Measurements from ENCODE around the gene NEIL3.
"Not testable (repeated sequence)": the region's sequence is repeated elsewhere in the genome, so short reads cannot be mapped to it uniquely, and the experiment has no call there.

The NEIL3 gene

DNA sequence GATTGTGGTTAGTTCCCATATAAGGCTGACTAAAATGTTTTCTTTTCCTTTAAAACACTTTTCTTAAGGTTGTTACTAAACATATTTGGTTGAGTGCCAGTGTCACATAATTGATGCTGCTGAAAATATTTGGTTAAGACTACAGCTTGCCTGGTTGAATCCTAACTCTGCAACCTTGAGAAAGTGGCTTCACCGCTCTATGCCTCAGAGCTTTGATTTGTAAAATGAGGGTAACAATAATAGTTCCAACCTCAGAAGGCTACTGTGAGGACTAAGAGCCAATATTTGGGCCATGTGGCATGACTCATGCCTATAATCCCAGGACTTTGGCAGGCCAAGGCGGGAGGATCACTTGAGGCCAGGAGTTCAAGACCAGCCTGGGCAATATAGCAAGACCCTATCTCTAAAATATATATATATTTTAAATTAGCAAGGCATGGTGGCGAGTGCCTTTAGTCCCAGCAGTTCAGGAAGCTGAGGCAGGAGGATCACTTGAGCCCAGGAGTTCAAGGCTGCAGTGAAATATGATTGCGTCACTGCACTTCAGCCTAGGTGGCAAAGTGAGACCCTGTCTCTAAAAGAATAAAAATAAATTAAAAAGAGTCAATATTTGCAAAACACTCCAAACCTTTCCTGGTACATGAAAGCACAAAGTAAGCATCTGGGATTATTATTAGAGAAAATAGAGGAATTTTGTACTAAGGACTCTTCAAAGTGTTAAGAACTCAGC, 7.1 kb upstream of the NEIL3 start:
- DNase-seq, result no peak

DNA sequence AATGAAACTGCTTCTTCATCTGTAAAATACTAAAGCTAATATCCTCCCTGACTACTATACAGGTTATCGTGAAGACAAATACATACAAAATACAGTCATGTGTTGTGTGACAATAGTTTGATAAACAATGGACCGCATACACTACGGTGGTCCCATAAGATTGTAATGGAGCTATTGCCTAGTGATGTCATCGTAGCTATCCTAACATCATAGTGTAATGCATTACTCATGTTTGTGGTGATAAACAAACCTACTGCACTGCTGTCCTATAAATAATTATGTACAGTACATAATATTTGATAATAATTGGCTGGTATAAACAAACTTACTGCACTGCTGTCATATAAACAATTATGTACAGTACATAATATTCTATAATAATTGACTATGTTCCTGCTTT, 5.6 kb upstream of the NEIL3 start:
- no peak for DNase-seq

DNA sequence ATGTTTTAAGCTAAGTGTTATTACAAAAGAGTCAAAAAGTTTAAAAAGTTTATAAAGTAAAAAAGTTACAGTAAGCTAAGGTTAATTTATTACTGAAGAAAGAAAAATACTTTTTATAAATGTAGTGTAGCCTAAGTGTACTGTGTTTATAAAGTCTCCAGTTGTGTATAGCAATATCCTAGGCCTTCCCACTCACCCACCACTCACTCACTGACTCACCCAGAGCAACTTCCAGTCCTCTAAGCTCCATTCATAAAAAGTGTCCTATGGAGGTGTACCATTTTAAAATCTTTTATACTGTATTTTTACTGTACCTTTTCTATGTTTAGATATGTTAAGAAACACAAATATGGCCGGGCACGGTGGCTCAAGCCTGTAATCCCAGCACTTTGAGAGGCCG, 4.8 kb upstream of the NEIL3 start:
- not testable (repeated sequence) for DNase-seq

DNA sequence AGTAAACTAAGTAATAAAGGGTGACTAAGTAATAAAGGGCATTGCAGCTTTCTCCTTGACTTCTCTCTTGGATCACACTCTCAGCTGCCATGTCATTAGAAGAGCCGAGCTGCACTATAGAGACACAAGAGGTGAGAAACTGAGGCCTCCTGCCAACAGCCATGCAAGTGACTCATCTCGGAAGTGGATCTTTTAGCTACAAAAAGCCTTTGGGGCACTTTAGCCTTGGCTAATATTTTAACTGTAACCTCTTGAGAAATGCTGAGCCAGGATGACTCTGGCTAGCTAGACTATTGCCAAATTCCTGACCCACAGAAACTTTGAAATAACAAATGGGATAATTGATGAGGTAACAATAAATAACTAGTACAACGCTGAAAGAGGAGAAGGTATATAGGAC, 1.5 kb upstream of the NEIL3 start:
- DNase-seq, result no peak

DNA sequence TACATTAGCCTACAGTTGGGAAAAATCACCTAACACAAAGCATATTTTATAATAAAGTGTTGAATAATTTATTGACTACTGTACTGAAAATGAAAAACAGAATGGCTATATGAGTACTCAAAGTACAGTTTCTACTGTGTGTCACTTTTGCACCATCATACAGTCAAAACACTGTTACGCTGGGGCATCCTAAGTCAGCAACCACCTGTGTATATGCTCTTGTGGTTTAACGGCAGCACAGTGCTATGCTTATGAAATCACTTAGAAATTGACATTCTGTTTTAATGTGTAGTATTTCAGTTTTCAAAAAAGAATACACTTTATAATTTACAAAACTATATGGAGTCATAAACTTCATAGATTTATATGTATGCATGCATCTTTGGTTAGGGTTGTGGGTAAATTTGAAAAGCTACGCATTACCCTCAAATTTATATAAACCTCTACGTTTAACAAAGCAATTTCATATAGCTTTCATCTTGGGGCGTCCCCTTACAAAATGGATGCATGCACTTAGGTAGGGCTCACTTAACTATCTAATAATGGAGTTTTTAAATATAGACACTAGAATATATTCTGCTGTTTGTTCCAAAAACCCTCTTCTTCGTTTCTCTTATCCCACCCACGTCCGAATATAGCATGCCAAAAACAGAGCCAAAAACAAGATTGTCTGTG, 690 bp upstream of the NEIL3 start:
- DNase-seq, result no peak

DNA sequence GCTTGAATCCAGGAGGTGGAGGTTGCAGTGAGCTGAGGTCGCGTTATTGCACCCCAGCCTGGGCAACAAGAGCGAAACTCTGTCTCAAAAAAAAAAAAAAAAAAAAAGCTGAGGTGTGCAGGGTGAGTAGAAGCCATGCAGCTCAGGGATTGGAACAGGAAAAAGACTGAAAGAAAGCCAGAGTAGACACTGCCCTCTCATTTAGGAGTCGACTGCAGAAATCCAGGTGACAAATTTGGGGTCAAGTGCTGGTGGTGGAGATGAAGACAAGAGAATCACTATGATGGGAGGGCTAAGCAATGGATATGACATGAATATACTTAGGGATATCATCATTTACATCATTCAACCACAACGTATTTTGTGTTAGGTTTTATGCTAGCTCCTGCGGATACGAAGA, 1.9 kb downstream of the NEIL3 start:
- DNase-seq, result no peak

DNA sequence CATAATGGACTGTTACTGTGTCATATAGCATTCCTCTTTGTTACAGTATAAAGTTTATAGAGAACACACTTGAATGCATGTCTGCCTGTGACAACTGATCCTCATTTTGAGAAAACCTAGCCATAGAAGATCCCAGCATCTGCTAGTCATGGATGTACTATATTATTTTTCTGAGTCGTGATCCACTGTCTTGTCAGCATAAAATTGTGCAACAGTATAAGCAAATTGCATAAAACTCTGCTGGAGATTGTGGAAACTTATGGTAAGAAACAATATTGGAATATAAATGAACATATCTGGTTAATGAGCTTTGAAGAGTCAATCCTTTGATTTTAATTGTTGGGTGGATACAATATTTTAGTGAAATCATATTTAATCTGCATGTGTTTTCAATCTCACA, 3.6 kb downstream of the NEIL3 start:
- DNase-seq, result no peak

DNA sequence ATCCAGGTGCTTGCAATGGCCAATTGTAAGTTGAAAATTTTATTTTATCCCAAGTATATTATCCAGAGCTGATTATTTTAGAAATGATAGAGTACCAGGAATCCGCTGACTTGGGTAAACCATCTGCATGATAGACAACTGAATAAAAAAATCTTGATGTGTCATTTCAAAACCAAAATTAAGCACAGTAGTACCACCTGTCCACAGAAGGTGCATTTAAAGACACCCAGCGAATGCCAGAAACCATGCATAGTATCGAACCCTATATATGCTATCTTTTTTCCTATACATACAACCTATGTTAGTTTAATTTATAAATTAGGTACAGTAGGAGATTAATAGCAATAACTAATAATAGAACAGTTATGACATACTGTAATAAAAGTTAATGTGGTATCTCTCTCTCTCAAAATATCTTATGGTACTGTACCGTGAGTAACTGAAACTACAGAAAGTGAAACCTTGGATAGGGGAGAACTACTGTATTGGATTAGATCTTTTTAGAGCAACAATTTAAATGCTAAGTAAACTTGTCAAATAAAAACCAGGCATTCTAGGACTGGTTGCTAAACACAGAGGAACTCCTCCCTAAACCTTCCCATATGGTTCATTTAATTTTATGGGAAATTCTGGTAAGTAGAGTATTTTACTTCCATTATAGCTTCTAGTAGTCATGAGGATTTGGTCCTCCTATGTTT, 6.2 kb downstream of the NEIL3 start:
- DNase-seq, result no peak

DNA sequence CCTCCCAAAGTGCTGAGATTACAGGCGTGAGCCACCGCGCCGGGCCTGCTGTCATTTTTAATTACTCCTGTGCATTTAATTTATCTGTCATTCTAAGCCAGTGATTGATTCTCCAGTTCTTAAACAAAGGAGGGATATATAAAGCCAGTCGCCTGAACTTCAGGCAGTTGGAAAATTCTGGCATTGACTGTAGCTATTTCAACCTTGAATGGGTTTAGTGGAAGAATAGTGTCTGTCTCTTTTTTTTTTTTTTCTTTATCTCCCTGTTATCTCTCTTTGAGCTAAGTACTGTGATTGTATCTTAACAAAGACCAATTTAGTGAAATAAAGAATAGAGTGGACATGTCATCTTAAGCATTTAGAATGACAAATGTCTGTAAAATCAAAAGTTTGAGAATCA, 11.0 kb downstream of the NEIL3 start:
- DNase-seq, result no peak

DNA sequence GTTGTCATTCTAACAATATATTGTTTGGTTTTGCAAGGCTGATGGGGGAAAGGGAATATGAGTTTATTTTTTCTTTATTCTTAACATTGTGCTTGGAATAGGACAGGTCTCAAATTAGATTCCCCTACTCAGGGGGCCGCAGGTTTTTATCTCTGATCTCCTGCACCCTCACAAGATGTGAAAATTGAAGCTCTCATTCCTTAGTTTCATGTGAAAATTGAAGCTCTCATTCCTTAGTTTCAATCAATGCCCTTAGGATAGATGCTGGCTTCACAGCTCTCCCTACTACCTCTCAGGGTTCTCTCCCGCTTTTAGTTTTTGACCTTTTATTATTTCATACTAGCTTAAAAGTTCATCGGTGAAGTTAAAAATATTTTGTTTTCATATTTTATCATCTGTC, 12.0 kb downstream of the NEIL3 start:
- DNase-seq, result no peak

DNA sequence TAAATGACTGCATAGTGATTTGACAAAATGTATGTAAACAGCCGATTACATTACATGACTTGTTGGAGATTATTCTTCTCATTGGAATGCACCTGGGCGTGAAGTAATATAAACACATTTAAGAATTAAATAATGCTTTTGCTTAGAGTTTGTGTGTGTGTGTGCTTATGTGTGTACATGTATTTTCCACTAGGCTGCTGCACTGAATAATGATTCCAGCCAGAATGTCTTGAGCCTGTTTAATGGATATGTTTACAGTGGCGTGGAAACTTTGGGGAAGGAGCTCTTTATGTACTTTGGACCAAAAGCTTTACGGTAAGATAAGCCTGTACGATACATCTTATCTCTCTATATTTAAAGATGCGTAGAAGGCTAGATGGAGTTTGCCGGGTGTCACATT, 12.6 kb downstream of the NEIL3 start:
- DNase-seq, result no peak

DNA sequence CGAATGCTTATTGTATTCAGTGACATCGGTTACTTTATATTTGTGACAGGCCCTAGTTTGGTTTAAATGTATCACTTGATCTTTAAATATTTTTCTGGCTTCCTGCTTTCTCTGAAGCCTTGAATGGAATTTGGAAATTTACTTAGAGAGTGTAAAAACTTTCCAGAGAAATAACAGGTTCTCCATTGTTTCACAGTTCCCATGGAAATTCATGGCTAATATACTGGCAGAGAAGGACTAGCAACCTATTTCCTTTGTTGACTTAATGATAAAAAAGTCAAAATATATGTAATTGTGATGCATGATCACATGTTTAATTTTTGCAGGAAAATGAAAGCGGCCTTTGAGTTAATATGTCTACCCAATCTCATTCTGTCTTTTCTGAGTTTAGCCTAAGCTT, 13.2 kb downstream of the NEIL3 start:
- no peak for DNase-seq

DNA sequence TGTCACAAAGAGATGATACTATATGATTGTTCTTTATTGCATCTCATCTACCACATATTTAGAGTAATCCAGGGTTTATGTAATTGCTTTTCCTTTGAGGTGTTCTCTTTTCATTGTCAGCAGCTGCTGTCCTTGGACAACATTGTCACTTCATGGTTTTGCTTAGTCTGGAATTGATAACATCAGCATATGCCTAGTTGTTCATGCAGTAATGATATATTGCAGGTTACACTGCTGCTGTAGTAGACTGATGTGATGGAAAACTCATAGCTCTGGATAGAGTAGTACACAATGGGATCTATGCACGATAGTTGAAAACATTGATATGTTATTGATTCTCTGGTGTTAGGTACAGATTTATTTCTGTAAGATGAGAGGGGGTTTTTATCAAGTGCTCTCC, 13.7 kb downstream of the NEIL3 start:
- no peak for DNase-seq

DNA sequence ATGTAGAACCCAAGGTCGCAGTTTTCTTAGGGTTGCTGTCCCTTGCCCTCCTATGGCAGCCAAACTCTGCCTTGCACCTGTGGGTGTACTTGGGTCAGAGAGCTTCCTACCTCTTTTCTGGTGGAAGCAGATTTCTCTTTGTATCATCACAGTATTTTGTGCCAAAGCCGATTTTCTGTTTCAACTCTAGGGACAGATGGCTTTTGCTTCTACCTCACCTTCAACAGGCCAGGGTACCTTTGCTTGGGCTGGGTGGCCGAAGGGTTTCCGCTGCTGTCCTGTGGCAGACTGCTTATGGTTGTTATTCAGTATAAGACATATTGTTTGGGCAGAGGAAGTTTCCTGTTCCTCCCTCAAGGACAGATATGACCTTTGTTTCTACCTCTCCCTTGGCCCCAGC, 22.4 kb downstream of the NEIL3 start:
- DNase-seq, result no peak

DNA sequence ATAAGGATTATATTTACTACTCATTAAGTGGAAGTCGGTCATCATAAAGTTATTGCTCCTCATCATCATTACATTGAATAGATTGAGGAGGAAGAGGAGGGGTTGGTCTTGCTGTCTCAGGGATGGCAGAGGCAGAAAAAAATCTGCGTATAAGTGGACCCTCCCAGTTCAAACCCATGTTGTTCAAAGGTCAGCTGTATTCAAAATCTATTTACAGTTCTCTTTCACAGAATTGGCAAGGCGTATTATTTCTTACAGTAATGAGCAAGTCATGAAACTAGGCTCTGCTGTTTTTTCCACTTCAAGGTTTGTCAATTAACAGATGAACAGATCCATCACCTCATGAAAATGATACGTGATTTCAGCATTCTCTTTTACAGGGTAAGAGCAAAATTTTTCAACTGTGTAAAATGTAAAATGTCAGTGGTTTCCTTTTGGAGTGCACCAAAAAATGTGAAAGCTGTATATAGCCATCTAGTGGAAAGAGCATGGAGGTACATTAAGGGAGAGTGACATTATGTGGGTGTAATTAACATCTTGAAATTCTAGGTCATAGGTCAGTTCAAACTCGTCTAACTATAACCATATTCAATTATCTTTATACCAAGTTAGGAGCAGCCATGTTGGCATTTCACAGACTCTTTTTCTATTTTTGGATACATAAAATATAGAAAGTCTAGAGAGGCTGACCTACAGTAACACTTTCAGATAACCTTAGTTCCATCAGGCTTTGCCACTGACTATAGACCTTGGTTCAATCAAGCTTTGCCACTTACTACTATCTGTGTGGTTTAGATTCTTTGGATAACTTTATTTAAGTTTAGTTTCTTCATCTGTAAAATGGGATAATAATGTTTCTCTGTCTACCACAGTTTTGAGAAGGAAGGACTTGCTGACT, 30.1 kb downstream of the NEIL3 start:
- DNase-seq, result peak in 2 of 3 experiments; percentile 11 to 52

DNA sequence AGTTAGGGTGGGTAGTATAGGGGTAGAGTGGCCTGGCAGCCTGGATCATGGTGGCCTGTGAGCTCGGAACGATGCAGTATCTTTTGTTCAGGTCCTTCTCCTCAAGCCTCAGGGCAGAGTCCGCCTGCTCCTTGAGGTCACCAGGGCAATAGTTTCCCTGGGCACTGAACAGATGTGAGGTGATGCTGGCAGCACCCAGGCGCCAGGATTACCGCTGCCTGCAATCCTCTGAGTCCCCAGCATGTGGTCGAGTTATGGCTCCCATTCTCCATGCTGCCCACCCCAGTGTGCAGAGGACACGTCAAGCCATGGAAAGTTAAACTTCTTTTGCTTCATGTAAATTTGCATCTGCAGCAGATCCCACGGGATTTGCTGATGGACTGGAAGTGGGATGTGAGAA, 38.7 kb downstream of the NEIL3 start:
- no peak for DNase-seq

DNA sequence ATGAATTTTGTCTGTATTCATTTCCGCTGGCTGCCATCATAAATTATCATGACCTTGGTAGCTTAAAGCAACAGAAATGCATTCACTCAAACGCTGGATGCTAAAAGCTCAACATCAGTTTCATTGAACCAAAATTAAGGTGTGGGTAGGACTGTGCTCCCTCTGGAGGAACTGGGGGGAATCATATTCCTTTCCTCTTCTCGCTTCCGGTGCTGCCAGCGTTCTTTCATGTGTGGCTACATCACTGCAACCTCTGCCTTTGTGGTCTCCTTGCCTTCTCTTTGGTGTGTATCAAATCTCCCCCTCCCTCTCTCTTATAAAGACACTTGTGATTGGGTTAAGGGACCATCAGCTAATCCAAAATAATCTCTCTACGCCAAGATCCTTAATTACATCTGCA, 39.5 kb downstream of the NEIL3 start:
- DNase-seq, result no peak

DNA sequence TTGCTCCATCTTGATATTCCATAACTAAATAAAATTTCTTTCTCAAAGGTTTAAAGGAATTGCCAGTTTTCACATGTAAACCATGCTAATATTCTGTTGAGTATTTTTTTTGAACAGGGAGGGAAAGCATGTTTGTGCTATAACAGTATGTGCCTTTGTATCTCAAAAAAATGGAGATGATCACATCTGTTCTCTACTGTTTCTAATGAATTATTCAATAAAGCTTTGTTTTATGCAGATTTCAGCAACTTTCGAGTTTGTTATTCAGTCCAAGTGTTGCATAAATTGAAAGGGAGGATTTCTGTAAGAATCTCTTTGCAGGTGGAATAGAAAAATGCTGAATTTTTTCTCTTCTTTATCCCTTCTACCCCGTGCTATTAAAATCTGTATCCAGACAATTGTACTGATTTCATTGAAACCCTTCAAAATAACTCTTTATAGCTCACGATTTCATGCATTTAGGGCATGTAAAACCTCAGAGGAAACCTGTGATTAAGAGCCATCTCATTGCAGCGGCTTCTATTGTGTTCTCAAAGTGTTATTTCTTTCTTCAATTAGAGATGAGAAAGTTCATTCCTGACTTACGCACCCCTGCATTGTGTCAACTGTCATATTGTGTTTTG, 42.1 kb downstream of the NEIL3 start:
- DNase-seq, result no peak

DNA sequence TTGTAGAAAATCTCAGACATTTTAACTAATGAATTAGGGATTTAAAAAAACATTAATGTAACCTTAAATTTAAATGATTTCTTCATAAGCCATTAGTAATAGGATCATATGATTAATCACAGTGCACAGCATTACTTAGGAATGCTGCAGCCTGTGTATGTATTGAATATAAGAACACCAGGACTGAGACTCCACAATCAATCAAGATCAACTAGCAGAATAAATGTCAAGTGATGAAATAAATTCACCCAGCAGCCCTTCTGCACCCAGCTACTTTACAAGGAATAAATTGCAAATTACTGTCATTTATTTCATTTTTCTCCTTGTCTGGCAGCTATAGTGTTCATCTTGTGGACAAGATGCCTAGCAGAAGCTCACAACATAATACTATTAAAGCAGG, 46.5 kb downstream of the NEIL3 start:
- DNase-seq, result peak in 2 of 3 experiments; percentile 30 to 83

DNA sequence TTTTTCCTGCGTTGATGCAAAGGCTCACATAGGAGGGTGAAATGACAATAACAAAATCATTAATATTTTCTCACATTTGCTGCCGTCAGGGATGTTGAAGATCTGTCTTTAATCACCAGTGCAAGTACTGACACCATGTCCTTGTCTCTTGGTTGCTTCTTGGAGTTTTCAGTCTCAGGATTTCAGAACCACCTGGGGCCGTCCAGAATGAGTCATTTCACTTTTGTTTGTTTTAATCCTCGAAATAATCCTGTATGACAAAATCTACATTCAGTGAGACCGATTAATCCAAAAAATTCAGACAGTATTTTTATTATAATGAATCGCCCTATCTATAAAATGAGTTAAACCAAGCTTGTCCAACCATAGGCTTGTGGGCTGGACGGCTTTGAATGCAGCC, 47.2 kb downstream of the NEIL3 start:
- DNase-seq, result no peak

DNA sequence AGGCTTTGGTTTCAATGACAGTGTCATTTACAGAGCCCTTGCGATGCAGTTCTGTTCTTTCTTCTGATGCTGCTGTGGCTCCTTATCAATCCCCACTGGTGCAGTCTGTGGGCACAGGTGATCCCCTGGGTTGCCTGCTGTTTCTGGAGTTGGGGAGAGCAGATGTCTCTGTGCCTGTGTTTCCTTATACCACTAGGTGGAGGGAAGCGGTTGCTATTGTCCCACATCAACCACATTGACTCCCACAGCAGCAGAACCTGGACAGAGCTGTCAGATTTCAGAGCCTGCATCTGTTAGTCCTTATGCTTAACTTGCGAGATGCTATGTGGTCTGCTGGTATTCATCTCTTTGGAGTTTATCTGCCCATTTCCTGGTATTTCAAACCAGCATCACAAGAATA, 57.7 kb downstream of the NEIL3 start:
- no peak for DNase-seq

DNA sequence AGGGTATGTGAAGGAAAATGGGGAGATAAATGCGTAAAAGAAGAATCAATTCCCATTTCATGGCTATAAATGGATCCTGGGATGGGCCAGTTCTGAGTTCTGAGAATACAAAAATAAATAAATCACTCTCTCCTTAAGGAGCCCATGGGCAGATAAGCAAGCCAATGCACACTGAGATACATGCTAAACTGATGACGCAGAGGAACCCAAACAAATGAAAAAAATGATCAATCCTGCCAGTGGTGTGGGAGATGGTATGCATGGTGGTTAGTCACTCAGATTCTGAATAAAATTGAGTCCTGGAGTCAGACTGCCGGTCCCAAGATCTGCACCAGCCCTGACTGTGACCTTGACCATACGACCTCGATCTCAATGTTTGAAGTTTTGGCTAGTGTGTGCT, 59.7 kb downstream of the NEIL3 start:
- no peak for DNase-seq

DNA sequence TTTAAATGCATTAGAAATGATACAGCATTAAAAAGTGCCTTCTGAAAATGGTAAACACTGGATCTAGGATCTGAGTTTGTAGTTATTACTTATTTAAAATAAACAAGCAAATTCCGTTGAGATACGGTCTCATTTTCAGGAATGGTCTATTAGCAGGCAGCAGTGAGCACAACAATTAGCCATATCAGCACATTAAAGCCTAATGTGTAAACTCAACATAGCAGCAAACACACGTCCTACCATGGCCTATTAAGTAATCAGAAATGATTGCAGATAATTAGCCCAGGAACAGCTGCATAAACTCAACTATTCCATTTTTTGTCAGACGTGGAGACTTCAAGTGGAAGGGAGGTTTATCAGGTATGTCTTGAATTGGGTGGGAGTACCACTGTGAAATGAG, 61.8 kb downstream of the NEIL3 start:
- peak in 2 of 3 experiments; percentile 65 to 94 for DNase-seq
